H9 (cell line): ENCODE measurements around the gene CEACAM16. TPM values are rescaled to one million over a fixed set of nuclear protein-coding genes. Genes with fewer than 3 reads are reported as not detected.

Source experiments
- DNase-seq: peaks from one replicate; pipeline ENCODE4 v3.0.0-alpha.2; 2017
- H2AFZ ChIP-seq: one replicate; pipeline ENCODE4 v1.6.1; 2013; ENCODE audit warnings: mild to moderate bottlenecking, low read length, control low read depth, moderate library complexity
- H2AK5ac ChIP-seq: 2 replicates; pipeline ENCODE4 v1.6.1; 2013; ENCODE audit warnings: low read length, control low read depth, mixed read lengths; ENCODE audit not compliant: insufficient read length
- H2BK120ac ChIP-seq: one replicate; pipeline ENCODE4 v1.6.1; 2013; ENCODE audit warnings: low read depth, mild to moderate bottlenecking, low read length, control low read depth, inconsistent platforms; ENCODE audit not compliant: poor library complexity, severe bottlenecking
- H2BK12ac ChIP-seq: 2 replicates; pipeline ENCODE4 v1.6.1; 2013; ENCODE audit warnings: low read length, control low read depth, mixed read lengths, low read depth; ENCODE audit not compliant: insufficient read length
- H2BK15ac ChIP-seq: 2 replicates; pipeline ENCODE4 v1.6.1; 2013; ENCODE audit warnings: low read depth, low read length, control low read depth
- H2BK20ac ChIP-seq: one replicate; pipeline ENCODE4 v1.6.1; 2013; ENCODE audit warnings: low read depth, mild to moderate bottlenecking, low read length, control low read depth, inconsistent platforms; ENCODE audit not compliant: poor library complexity, severe bottlenecking
- H2BK5ac ChIP-seq: 2 replicates; pipeline ENCODE4 v1.6.1; 2013; ENCODE audit warnings: low read length, control low read depth, mixed read lengths; ENCODE audit not compliant: insufficient read length
- H3K14ac ChIP-seq: 2 replicates; pipeline ENCODE4 v1.6.1; 2013; ENCODE audit warnings: low read length, control low read depth; ENCODE audit not compliant: insufficient read depth
- H3K18ac ChIP-seq: 2 replicates; pipeline ENCODE4 v1.6.1; 2013; ENCODE audit warnings: low read depth, mild to moderate bottlenecking, mixed read lengths, low read length, control low read depth; ENCODE audit not compliant: insufficient read length
- H3K23ac ChIP-seq: 2 replicates; pipeline ENCODE4 v1.6.1; 2013; ENCODE audit warnings: low read length, control low read depth, mixed read lengths, low read depth; ENCODE audit not compliant: insufficient read length
- H3K23me2 ChIP-seq: 2 replicates; pipeline ENCODE4 v1.6.1; 2013; ENCODE audit warnings: low read depth, mild to moderate bottlenecking, mixed read lengths, low read length, control low read depth; ENCODE audit not compliant: insufficient read length, poor library complexity, severe bottlenecking
- H3K27ac ChIP-seq: 2 replicates; pipeline ENCODE4 v1.5.1; 2013; ENCODE audit warnings: low read length, control low read depth, mixed read lengths, low read depth; ENCODE audit not compliant: insufficient read length
- H3K27me3 ChIP-seq: 2 replicates; pipeline ENCODE4 v1.6.1; 2013; ENCODE audit warnings: low read length, control low read depth, inconsistent platforms; ENCODE audit not compliant: insufficient read depth
- H3K4ac ChIP-seq: 2 replicates; pipeline ENCODE4 v1.6.1; 2013; ENCODE audit warnings: low read depth, mild to moderate bottlenecking, control low read depth, inconsistent platforms, low read length, moderate library complexity
- H3K4me1 ChIP-seq: 2 replicates; pipeline ENCODE4 v1.6.1; 2013; ENCODE audit warnings: low read length, control low read depth, inconsistent platforms; ENCODE audit not compliant: insufficient read depth
- H3K4me2 ChIP-seq: 2 replicates; pipeline ENCODE4 v1.6.1; 2013; ENCODE audit warnings: low read length, control low read depth, mixed read lengths; ENCODE audit not compliant: insufficient read length, insufficient read depth
- H3K56ac ChIP-seq: 2 replicates; pipeline ENCODE4 v1.6.1; 2013; ENCODE audit warnings: low read depth, mild to moderate bottlenecking, mixed read lengths, low read length, control low read depth; ENCODE audit not compliant: insufficient read length
- H3K79me1 ChIP-seq: 2 replicates; pipeline ENCODE4 v1.6.1; 2013; ENCODE audit warnings: low read depth, mild to moderate bottlenecking, moderate library complexity, low read length, control low read depth, inconsistent platforms; ENCODE audit not compliant: insufficient read depth, poor library complexity, severe bottlenecking
- H3K79me2 ChIP-seq: 2 replicates; pipeline ENCODE4 v1.6.1; 2013; ENCODE audit warnings: low read length, control low read depth, inconsistent platforms; ENCODE audit not compliant: insufficient read depth
- H3K9ac ChIP-seq: 2 replicates; pipeline ENCODE4 v1.6.1; 2013; ENCODE audit warnings: low read length, control low read depth, mixed read lengths; ENCODE audit not compliant: insufficient read length; ENCODE audit errors: extremely low read depth
- H3K9me3 ChIP-seq: one replicate; pipeline ENCODE4 v1.6.1; 2013; ENCODE audit warnings: low read depth, low read length, inconsistent platforms; ENCODE audit not compliant: control insufficient read depth
- H3T11ph ChIP-seq: one replicate; pipeline ENCODE4 v1.6.1; 2013; ENCODE audit warnings: mild to moderate bottlenecking, low read length, control low read depth, inconsistent platforms
- H4K20me1 ChIP-seq: one replicate; pipeline ENCODE4 v1.6.1; 2013; ENCODE audit not compliant: control insufficient read depth, insufficient read length, insufficient read depth
- H4K5ac ChIP-seq: 2 replicates; pipeline ENCODE4 v1.6.1; 2013; ENCODE audit warnings: low read depth, mild to moderate bottlenecking, mixed read lengths, low read length, control low read depth; ENCODE audit not compliant: insufficient read length
- H4K8ac ChIP-seq: replicated peaks from 2 replicates; pipeline ENCODE4 v1.6.1; 2013; ENCODE audit warnings: low read length, control low read depth, mixed read lengths, low read depth; ENCODE audit not compliant: insufficient read length
- H4K91ac ChIP-seq: 2 replicates; pipeline ENCODE4 v1.6.1; 2013; ENCODE audit warnings: low read depth, mild to moderate bottlenecking, moderate library complexity, mixed read lengths, low read length, control low read depth; ENCODE audit not compliant: insufficient read length
- H3K27ac Mint-ChIP-seq, 3 experiments: 2 replicates in 2 of 3; 3 replicates in 1 of 3; pipeline ENCODE4 v1.8.0; 2020 to 2021; ENCODE audit warnings: mixed read lengths in 3 of 3, mild to moderate bottlenecking in 1 of 3, moderate library complexity in 1 of 3
- H3K27me3 Mint-ChIP-seq: 2 replicates; pipeline ENCODE4 v1.8.0; 2021; ENCODE audit warnings: low read depth, mild to moderate bottlenecking, moderate library complexity, mixed read lengths
- H3K36me3 Mint-ChIP-seq, 3 experiments: 2 replicates in 2 of 3; 3 replicates in 1 of 3; pipeline ENCODE4 v1.8.0; 2020 to 2021; ENCODE audit warnings: low read depth in 3 of 3, mixed read lengths in 3 of 3; ENCODE audit not compliant: insufficient read depth in 1 of 3
- H3K4me1 Mint-ChIP-seq, 2 experiments: 2 replicates each; pipeline ENCODE4 v1.8.0; 2020; ENCODE audit warnings: mixed read lengths in 2 of 2
- H3K4me3 Mint-ChIP-seq, 2 experiments: 2 replicates in 1 of 2; 3 replicates in 1 of 2; pipeline ENCODE4 v1.8.0; 2020 to 2021; ENCODE audit warnings: mild to moderate bottlenecking in 2 of 2, mixed read lengths in 2 of 2, moderate library complexity in 1 of 2
- H3K9me3 Mint-ChIP-seq, 2 experiments: 2 replicates in 1 of 2; 3 replicates in 1 of 2; pipeline ENCODE4 v1.8.0; 2020; ENCODE audit warnings: mild to moderate bottlenecking in 2 of 2, mixed read lengths in 2 of 2, moderate library complexity in 1 of 2
- WGBS: extraction: QIAGEN DNeasy Blood & Tissue Kit; methylation state at CpG from one replicate; pipeline ENCODE4 v1.1.7; 2013; ENCODE audit warnings: missing lambda C conversion rate, low lambda C conversion rate, mixed read lengths; ENCODE audit not compliant: insufficient read length; ENCODE audit errors: extremely low coverage; 5-methylcytosine and 5-hydroxymethylcytosine counted together
- total RNA-seq: library from RNA; stranded (reverse); gene quantifications from 2 replicates; pipeline ENCODE4 v1.2.1, GENCODE V29; 2021
- TF ChIP-seq, protein P1 (sequence below): fragments of 200-600 bp; sonication (generic); conservative IDR thresholded peaks from 3 replicates; pipeline ENCODE4 v1.8.0; 2021; ENCODE audit warnings: antibody characterized with exemption, mild to moderate bottlenecking

Gene CEACAM16
- total RNA-seq, 1 experiment from 2014 or later = not detected

DNA sequence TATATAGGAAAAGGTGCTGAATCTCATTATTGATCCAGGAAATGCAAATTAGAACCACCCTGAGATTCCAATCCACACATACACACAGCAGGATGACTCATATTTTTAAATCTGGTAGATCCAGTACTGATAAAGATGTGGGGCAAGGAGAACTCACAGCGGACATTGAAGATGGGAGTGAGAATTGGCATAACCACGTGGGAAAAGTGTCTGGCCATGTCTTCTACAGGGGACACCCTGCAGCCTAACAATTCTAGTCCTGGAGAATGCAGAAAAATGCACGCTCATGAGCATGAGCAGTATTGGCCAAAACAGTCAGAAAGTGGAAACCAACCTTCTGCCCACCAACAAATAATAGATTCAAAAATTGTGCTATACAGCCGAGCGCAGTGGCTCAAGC lies 36.1 kb downstream of the CEACAM16 start:
- no peak for DNase-seq
- Histone ChIP-seq H3K27ac (no peak overlapping the region), H3K18ac (no peak overlapping the region), H4K8ac (no peak overlapping the region), H3K79me2 (no peaks in the 10 kb centered on the region), H4K5ac (no peak overlapping the region), H2BK120ac (no peak overlapping the region), H2BK20ac (no peak overlapping the region), H3K79me1 (no peaks in the 10 kb centered on the region), H2AK5ac (no peak overlapping the region), H3K9ac (no peak overlapping the region), H3K23ac (no peak overlapping the region), H3K14ac (no peak overlapping the region), H4K20me1 (no peaks in the 10 kb centered on the region), H3K27me3 (no peaks in the 10 kb centered on the region), H3K4me2 (no peak overlapping the region), H3K23me2 (no peaks in the 10 kb centered on the region), H4K91ac (no peak overlapping the region), H2AFZ (no peak overlapping the region), H3K4ac (no peak overlapping the region), H3K9me3 (no peaks in the 10 kb centered on the region), H3K4me1 (no peaks in the 10 kb centered on the region; the same call in 1 of the 2 replicates), H3K56ac (no peak overlapping the region), H2BK15ac (no peak overlapping the region), H2BK12ac (no peak overlapping the region), H3T11ph (no peak overlapping the region), H2BK5ac (no peak overlapping the region)
- Mint-ChIP-seq H3K36me3 (no peaks in the 10 kb centered on the region; a peak in 1 of 7 replicates), H3K27ac (no peak overlapping the region; a peak in 1 of 7 replicates), H3K9me3 (peaks cover 0 to 3% of the 10 kb centered on the region in 2 experiments; a peak in 1 of 5 replicates), H3K4me3 (no peak overlapping the region), H3K4me1 (peaks cover 7 to 8% of the 10 kb centered on the region in 2 experiments; a peak in 3 of 4 replicates), H3K27me3 (peaks cover 30% of the 10 kb centered on the region)
- TF ChIP-seq, protein P1, sequence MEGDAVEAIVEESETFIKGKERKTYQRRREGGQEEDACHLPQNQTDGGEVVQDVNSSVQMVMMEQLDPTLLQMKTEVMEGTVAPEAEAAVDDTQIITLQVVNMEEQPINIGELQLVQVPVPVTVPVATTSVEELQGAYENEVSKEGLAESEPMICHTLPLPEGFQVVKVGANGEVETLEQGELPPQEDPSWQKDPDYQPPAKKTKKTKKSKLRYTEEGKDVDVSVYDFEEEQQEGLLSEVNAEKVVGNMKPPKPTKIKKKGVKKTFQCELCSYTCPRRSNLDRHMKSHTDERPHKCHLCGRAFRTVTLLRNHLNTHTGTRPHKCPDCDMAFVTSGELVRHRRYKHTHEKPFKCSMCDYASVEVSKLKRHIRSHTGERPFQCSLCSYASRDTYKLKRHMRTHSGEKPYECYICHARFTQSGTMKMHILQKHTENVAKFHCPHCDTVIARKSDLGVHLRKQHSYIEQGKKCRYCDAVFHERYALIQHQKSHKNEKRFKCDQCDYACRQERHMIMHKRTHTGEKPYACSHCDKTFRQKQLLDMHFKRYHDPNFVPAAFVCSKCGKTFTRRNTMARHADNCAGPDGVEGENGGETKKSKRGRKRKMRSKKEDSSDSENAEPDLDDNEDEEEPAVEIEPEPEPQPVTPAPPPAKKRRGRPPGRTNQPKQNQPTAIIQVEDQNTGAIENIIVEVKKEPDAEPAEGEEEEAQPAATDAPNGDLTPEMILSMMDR = no peak
- WGBS = no CpG with 5 or more reads among the region's 5 CpGs
